ENCODE measurements around the gene TNFRSF18. TPM values are rescaled to one million over a fixed set of nuclear protein-coding genes. Genes with fewer than 3 reads are reported as not detected.

The TNFRSF18 gene
- total RNA-seq, 1 donor from 2014 or later: not detected

- Mint-ChIP-seq H3K9me3 (ENCODE audit: low read depth) (no peaks in the 10 kb centered on the region), H3K27me3 (ENCODE audit: low read depth) (peaks cover 9% of the 10 kb centered on the region), H3K4me1 (ENCODE audit: low read depth) (peaks cover 4% of the 10 kb centered on the region), H3K36me3 (ENCODE audit: low read depth) (no peaks in the 10 kb centered on the region), H3K27ac (ENCODE audit: unreplicated experiment) (no peak overlapping the region), H3K4me3 (ENCODE audit: unreplicated experiment) (no peak overlapping the region)
- peak; percentile 87 for DNase-seq (ENCODE audit: low spot score)
- no peak for TF ChIP-seq CTCF (IDR thresholded peaks at IDR 0.05)
Observed at GRCh38 chr1:1170215-1171091, 35.9 kb downstream of the TNFRSF18 start.

GRCh38 chr1:1169429-1170214, 36.8 kb downstream of the TNFRSF18 start:
- Mint-ChIP-seq H3K4me1 (ENCODE audit: low read depth) (peaks cover 4% of the 10 kb centered on the region), H3K4me3 (ENCODE audit: unreplicated experiment) (no peak overlapping the region), H3K9me3 (ENCODE audit: low read depth) (no peaks in the 10 kb centered on the region), H3K36me3 (ENCODE audit: low read depth) (no peaks in the 10 kb centered on the region), H3K27me3 (ENCODE audit: low read depth) (peaks cover 7% of the 10 kb centered on the region), H3K27ac (ENCODE audit: unreplicated experiment) (no peak overlapping the region)
- TF ChIP-seq CTCF (IDR thresholded peaks at IDR 0.05): no peak
- peak; percentile 84 for DNase-seq (ENCODE audit: low spot score)

- H3K9me3 Mint-ChIP-seq (ENCODE audit: low read depth): no peaks in the 10 kb centered on the region
- H3K27me3 Mint-ChIP-seq (ENCODE audit: low read depth): peaks cover 4% of the 10 kb centered on the region
- no peaks in the 10 kb centered on the region for H3K36me3 Mint-ChIP-seq (ENCODE audit: low read depth)
- no peak overlapping the region for H3K4me3 Mint-ChIP-seq (ENCODE audit: unreplicated experiment)
- peaks cover 4% of the 10 kb centered on the region for H3K4me1 Mint-ChIP-seq (ENCODE audit: low read depth)
- no peak overlapping the region for H3K27ac Mint-ChIP-seq (ENCODE audit: unreplicated experiment)
- TF ChIP-seq CTCF (IDR thresholded peaks at IDR 0.05): no peak
- peak; percentile 93 for DNase-seq (ENCODE audit: low spot score)
Observed at GRCh38 chr1:1168451-1169411, 37.7 kb downstream of the TNFRSF18 start.

- peak; percentile 77 for DNase-seq (ENCODE audit: low spot score)
- H3K36me3 Mint-ChIP-seq (ENCODE audit: low read depth): no peaks in the 10 kb centered on the region
- H3K27me3 Mint-ChIP-seq (ENCODE audit: low read depth): peaks cover 4% of the 10 kb centered on the region
- no peak for TF ChIP-seq CTCF (IDR thresholded peaks at IDR 0.05)
- H3K9me3 Mint-ChIP-seq (ENCODE audit: low read depth): no peaks in the 10 kb centered on the region
- H3K4me3 Mint-ChIP-seq (ENCODE audit: unreplicated experiment): no peak overlapping the region
- peaks cover 4% of the 10 kb centered on the region for H3K4me1 Mint-ChIP-seq (ENCODE audit: low read depth)
- H3K27ac Mint-ChIP-seq (ENCODE audit: unreplicated experiment): no peak overlapping the region
Observed at GRCh38 chr1:1167841-1168450, 38.4 kb downstream of the TNFRSF18 start.

All from chondrocyte (in vitro differentiated cells).